ENCODE measurements around the gene COL13A1.

COL13A1 gene

GRCh38 chr10:69963835-69964710 lies 162.4 kb downstream of the COL13A1 start:
- no peak for DNase-seq (ENCODE audit: low spot score)

- no peak for DNase-seq (ENCODE audit: low spot score)
Measured at GRCh38 chr10:69965086-69965485, 163.4 kb downstream of the COL13A1 start.

GRCh38 chr10:69965919-69966662 lies 164.4 kb downstream of the COL13A1 start:
- no peak for DNase-seq (ENCODE audit: low spot score)

GRCh38 chr10:69968830-69969229 lies 167.1 kb downstream of the COL13A1 start:
- DNase-seq (ENCODE audit: low spot score), result no peak

- DNase-seq (ENCODE audit: low spot score), result no peak
Measured at GRCh38 chr10:69969977-69970376, 168.3 kb downstream of the COL13A1 start.

- no peak for DNase-seq (ENCODE audit: low spot score)
Measured at GRCh38 chr10:69972981-69973397, 171.3 kb downstream of the COL13A1 start.

- DNase-seq (ENCODE audit: low spot score), result no peak
Measured at GRCh38 chr10:69973678-69974077, 172.0 kb downstream of the COL13A1 start.

- no peak for DNase-seq (ENCODE audit: low spot score)
Measured at GRCh38 chr10:69974551-69975155, 172.9 kb downstream of the COL13A1 start.

GRCh38 chr10:69976795-69977546 lies 175.3 kb downstream of the COL13A1 start:
- no peak for DNase-seq (ENCODE audit: low spot score)

- DNase-seq (ENCODE audit: low spot score), result no peak
Measured at GRCh38 chr10:69979174-69979573, 177.5 kb downstream of the COL13A1 start.

GRCh38 chr10:69980672-69981071 lies 179.0 kb downstream of the COL13A1 start:
- DNase-seq (ENCODE audit: low spot score), result no peak

GRCh38 chr10:69988094-69988493 lies 186.4 kb downstream of the COL13A1 start:
- no peak for DNase-seq (ENCODE audit: low spot score)

GRCh38 chr10:69991151-69991550 lies 189.4 kb downstream of the COL13A1 start:
- DNase-seq (ENCODE audit: low spot score), result no peak

- DNase-seq (ENCODE audit: low spot score), result peak; percentile 31
Measured at GRCh38 chr10:69994262-69994661, 192.6 kb downstream of the COL13A1 start.

GRCh38 chr10:69996611-69997010 lies 194.9 kb downstream of the COL13A1 start:
- DNase-seq (ENCODE audit: low spot score), result no peak

GRCh38 chr10:70000262-70000661 lies 198.6 kb downstream of the COL13A1 start:
- DNase-seq (ENCODE audit: low spot score), result no peak

GRCh38 chr10:70007116-70007820 lies 205.6 kb downstream of the COL13A1 start:
- DNase-seq (ENCODE audit: low spot score), result no peak
